Testis (tissue), 3 donors: ENCODE results near the gene RIPPLY3. TPM values are rescaled to one million over a fixed set of nuclear protein-coding genes. Genes with fewer than 3 reads are reported as not detected.
"Not testable (repeated sequence)": the region's sequence is repeated elsewhere in the genome, so short reads cannot be mapped to it uniquely, and the experiment has no call there.

ENCODE experiments used
- DNase-seq: peaks from one replicate; pipeline ENCODE4 v3.0.0-alpha.2; 2019
- H3K27ac ChIP-seq, 2 donors: fragments of 200-600 bp; sonication (generic); one replicate each; pipeline ENCODE4 v1.5.1; 2019
- H3K27me3 ChIP-seq: fragments of 200-600 bp; sonication (generic); one replicate; pipeline ENCODE4 v1.5.1; 2019
- H3K36me3 ChIP-seq: fragments of 200-600 bp; sonication (generic); one replicate; pipeline ENCODE4 v1.5.1; 2017; ENCODE audit warnings: low read depth; ENCODE audit errors: missing control alignments
- H3K4me1 ChIP-seq: fragments of 200-600 bp; sonication (generic); one replicate; pipeline ENCODE4 v1.5.1; 2019
- H3K4me3 ChIP-seq, 2 donors: fragments of 200-600 bp; sonication (generic); one replicate each; pipeline ENCODE4 v1.5.1; 2017 to 2019
- H3K9me3 ChIP-seq: fragments of 200-600 bp; sonication (generic); one replicate; pipeline ENCODE4 v1.5.1; 2017
- CTCF ChIP-seq, 3 experiments: fragments of 450-650 bp in 2 of 3; fragments of 200-600 bp in 1 of 3; sonication (generic) in 1 of 3; IDR thresholded peaks; one replicate each; pipeline ENCODE4 v1.5.1; 2016 to 2019; ENCODE audit warnings: antibody characterized with exemption in 3 of 3, mild to moderate bottlenecking in 2 of 3, moderate library complexity in 1 of 3
- POLR2A ChIP-seq: fragments of 450-650 bp; IDR thresholded peaks from one replicate; pipeline ENCODE4 v1.6.1; 2017; ENCODE audit warnings: antibody characterized with exemption, mild to moderate bottlenecking, moderate library complexity
- WGBS, 2 donors: methylation state at CpG; one replicate each; pipeline ENCODE4 v1.1.5; 2018; 5-methylcytosine and 5-hydroxymethylcytosine counted together
- intact Hi-C: fragments of 100-400 bp; cut with DNase I; formaldehyde crosslinking; loops from one replicate; pipeline ENCODE4 v1.15.1; 2023; ENCODE audit warnings: low total_unique reads
- polyA plus RNA-seq: library from polyadenylated mRNA; stranded (reverse); fragments of 350-450 nt; fragmentation: Illumina TruSeq; extraction: RNeasy Lipid Tissue Mini Kit (QIAGEN cat#74804); gene quantifications from one replicate; pipeline ENCODE4 v1.2.3, GENCODE V29; 2014; ENCODE audit warnings: low read depth, low replicate concordance; ENCODE audit not compliant: insufficient read depth
- total RNA-seq, 2 donors: library from RNA; depleted of rRNA; stranded (reverse); fragments of >200 nt; gene quantifications; one replicate each; pipeline ENCODE4 v1.2.3, GENCODE V29; 2016

RIPPLY3 gene
- total and polyA plus RNA-seq, 3 donors from 2014 or later, result 0.25 to 0.47 (median 0.31) TPM

- Histone ChIP-seq H3K4me1 (no peaks in the 10 kb centered on the region), H3K4me3 (peak overlapping the region in 1 of 2 donors; percentile 67), H3K27ac (no peak overlapping the region), H3K27me3 (no peaks in the 10 kb centered on the region), H3K9me3 (no peaks in the 10 kb centered on the region), H3K36me3 (no peaks in the 10 kb centered on the region)
- intact Hi-C loops, result no loop called here
- TF ChIP-seq CTCF (IDR thresholded peaks at IDR 0.05), result no peak
- TF ChIP-seq POLR2A, result no peak
- WGBS, 2 donors, result 67 to 79% methylated on average over 4 of the region's 4 CpGs
- DNase-seq, result no peak
Observed at GRCh38 chr21:36988536-36988935, 18.0 kb upstream of the RIPPLY3 start.

- intact Hi-C loops, H3K36me3 ChIP-seq, H3K27me3 ChIP-seq, H3K9me3 ChIP-seq, H3K4me1 ChIP-seq, DNase-seq: not testable (repeated sequence)
- Histone ChIP-seq H3K4me3 (peak overlapping the region; percentile 66 to 67), H3K27ac (peak overlapping the region; percentile 85 to 86)
- 24% methylated on average over 21 to 22 of the region's 22 CpGs for WGBS, 2 donors
Observed at GRCh38 chr21:36989199-36989698, 17.3 kb upstream of the RIPPLY3 start.

GRCh38 chr21:36989699-36990507 lies 16.6 kb upstream of the RIPPLY3 start:
- 1 to 5% methylated on average over 22 to 45 of the region's 97 CpGs for WGBS, 2 donors
- H3K4me1 ChIP-seq, result no peaks in the 10 kb centered on the region
- peak overlapping the region; percentile 66 to 67 for H3K4me3 ChIP-seq
- no peaks in the 10 kb centered on the region for H3K9me3 ChIP-seq
- peak overlapping the region; percentile 85 to 86 for H3K27ac ChIP-seq
- no peaks in the 10 kb centered on the region for H3K27me3 ChIP-seq
- intact Hi-C loops, result no loop called here
- no peaks in the 10 kb centered on the region for H3K36me3 ChIP-seq
- peak; percentile 94 for DNase-seq
- no peak for TF ChIP-seq POLR2A
- peak; percentile 82 to 93 (median 84) for TF ChIP-seq CTCF (IDR thresholded peaks at IDR 0.05)

- no peaks in the 10 kb centered on the region for H3K4me1 ChIP-seq
- no peak for DNase-seq
- H3K27ac ChIP-seq, result peak overlapping the region; percentile 85 to 86
- 52 to 76% methylated on average over 12 to 21 of the region's 21 CpGs for WGBS, 2 donors
- intact Hi-C loops, result no loop called here
- H3K4me3 ChIP-seq, result peak overlapping the region; percentile 66 to 67
- H3K27me3 ChIP-seq, result no peaks in the 10 kb centered on the region
- no peaks in the 10 kb centered on the region for H3K9me3 ChIP-seq
- H3K36me3 ChIP-seq, result no peaks in the 10 kb centered on the region
- TF ChIP-seq CTCF (IDR thresholded peaks at IDR 0.05) (no peak), POLR2A (no peak)
Observed at GRCh38 chr21:36990508-36991205, 15.8 kb upstream of the RIPPLY3 start.

- no peaks in the 10 kb centered on the region for H3K4me1 ChIP-seq
- no peaks in the 10 kb centered on the region for H3K27me3 ChIP-seq
- H3K9me3 ChIP-seq, result no peaks in the 10 kb centered on the region
- H3K27ac ChIP-seq, result no peak overlapping the region
- intact Hi-C loops, result no loop called here
- no peaks in the 10 kb centered on the region for H3K36me3 ChIP-seq
- H3K4me3 ChIP-seq, result no peak overlapping the region
- TF ChIP-seq POLR2A (no peak), CTCF (IDR thresholded peaks at IDR 0.05) (no peak)
- 42 to 48% methylated on average over 7 of the region's 7 CpGs for WGBS, 2 donors
- DNase-seq, result no peak
Observed at GRCh38 chr21:36992671-36993070, 13.8 kb upstream of the RIPPLY3 start.
